Measurements from ENCODE around the gene RFK.

The RFK gene

DNA sequence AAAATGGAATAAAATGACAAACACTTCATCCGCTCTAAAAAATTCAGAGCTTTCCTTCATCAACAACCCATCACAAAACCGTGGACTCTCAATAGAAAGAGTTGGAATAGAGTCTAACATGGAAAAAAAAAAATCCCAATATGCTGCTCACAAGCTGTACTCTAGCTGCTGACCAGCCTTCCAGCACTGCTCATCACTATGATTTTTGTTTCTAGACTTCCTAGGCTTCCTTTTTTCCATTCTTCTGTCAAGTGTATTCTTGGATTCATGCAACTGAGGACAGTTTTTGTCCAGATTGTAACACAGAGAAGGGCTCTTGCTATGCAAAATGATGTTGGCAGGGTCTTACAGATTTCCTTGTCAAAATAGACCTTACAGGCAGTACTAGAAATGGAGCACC, 34.5 kb downstream of the RFK start:
- H3K4me3 ChIP-seq (ENCODE audit: low read depth, low read length) = no peak overlapping the region
- TF ChIP-seq, protein P1, sequence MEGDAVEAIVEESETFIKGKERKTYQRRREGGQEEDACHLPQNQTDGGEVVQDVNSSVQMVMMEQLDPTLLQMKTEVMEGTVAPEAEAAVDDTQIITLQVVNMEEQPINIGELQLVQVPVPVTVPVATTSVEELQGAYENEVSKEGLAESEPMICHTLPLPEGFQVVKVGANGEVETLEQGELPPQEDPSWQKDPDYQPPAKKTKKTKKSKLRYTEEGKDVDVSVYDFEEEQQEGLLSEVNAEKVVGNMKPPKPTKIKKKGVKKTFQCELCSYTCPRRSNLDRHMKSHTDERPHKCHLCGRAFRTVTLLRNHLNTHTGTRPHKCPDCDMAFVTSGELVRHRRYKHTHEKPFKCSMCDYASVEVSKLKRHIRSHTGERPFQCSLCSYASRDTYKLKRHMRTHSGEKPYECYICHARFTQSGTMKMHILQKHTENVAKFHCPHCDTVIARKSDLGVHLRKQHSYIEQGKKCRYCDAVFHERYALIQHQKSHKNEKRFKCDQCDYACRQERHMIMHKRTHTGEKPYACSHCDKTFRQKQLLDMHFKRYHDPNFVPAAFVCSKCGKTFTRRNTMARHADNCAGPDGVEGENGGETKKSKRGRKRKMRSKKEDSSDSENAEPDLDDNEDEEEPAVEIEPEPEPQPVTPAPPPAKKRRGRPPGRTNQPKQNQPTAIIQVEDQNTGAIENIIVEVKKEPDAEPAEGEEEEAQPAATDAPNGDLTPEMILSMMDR (IDR thresholded peaks at IDR 0.05; ENCODE audit: borderline replicate concordance, insufficient read depth, low read depth, low read length) = no peak

GRCh38 chr9:76359365-76359764, 34.9 kb downstream of the RFK start:
- TF ChIP-seq, protein P1 (IDR thresholded peaks at IDR 0.05; ENCODE audit: borderline replicate concordance, insufficient read depth, low read depth, low read length) = no peak
- no peak overlapping the region for H3K4me3 ChIP-seq (ENCODE audit: low read depth, low read length)

DNA sequence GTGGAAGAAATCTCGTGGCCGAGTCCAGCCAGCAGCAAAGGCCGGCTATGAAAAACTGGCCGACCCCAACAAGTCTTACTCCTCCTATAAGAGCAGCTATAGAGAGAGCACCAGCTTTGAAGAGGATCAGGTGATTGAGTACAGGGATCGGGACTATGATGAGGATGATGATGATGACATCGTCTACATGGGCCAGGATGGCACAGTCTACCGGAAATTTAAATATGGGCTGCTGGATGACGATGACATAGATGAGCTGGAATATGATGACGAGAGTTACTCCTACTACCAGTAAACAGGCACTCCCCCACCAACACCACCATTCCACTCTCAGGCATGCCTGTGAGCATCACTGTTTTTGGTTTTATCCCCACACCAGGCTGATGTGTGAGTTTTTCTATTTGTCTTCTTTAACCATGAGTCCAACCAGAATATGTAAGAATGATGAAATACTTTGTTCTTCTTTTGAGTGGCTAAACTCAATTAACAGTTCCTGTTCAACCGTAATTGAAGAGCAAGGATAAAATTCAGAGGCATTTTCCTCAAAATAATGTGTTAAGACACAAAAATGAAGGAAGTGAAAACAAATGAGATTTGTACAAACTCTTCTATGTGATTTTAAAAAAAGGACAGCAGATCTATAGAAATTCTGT, 35.5 kb downstream of the RFK start:
- no peak overlapping the region for H3K4me3 ChIP-seq (ENCODE audit: low read depth, low read length)
- TF ChIP-seq, protein P1 (IDR thresholded peaks at IDR 0.05; ENCODE audit: borderline replicate concordance, insufficient read depth, low read depth, low read length) = no peak

GRCh38 chr9:76357555-76357954, 36.7 kb downstream of the RFK start:
- no peak overlapping the region for H3K4me3 ChIP-seq (ENCODE audit: low read depth, low read length)
- TF ChIP-seq, protein P1 (IDR thresholded peaks at IDR 0.05; ENCODE audit: borderline replicate concordance, insufficient read depth, low read depth, low read length) = no peak

GRCh38 chr9:76355886-76356285, 38.3 kb downstream of the RFK start:
- TF ChIP-seq, protein P1 (IDR thresholded peaks at IDR 0.05; ENCODE audit: borderline replicate concordance, insufficient read depth, low read depth, low read length) = no peak
- no peak overlapping the region for H3K4me3 ChIP-seq (ENCODE audit: low read depth, low read length)

- no peak overlapping the region for H3K4me3 ChIP-seq (ENCODE audit: low read depth, low read length)
- TF ChIP-seq, protein P1 (IDR thresholded peaks at IDR 0.05; ENCODE audit: borderline replicate concordance, insufficient read depth, low read depth, low read length) = no peak
These were observed 40.0 kb downstream of the RFK start for GRCh38 chr9:76354221-76354620.

DNA sequence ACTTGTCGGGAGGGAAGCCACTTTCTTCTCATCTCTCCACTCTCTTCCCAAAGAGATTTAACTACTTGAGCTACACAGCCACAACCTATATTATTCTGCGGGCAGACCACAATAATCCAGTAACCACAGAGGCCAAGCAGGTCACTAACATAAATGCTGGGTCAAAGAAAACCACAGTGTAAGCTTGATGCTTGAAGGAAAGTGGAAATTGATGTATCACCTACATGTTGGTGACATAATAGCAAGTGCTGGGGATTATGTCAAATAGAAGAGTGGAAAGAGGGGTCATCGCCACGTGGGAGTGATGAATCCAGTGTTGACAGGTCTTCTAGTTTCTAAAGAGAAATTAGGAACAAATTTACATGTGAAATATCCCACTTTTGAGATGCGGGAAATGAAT, 40.9 kb downstream of the RFK start:
- H3K4me3 ChIP-seq (ENCODE audit: low read depth, low read length) = no peak overlapping the region
- TF ChIP-seq, protein P1 (IDR thresholded peaks at IDR 0.05; ENCODE audit: borderline replicate concordance, insufficient read depth, low read depth, low read length) = no peak

Measured in GM12875 (cell line).